Karpas-422 (cell line): ENCODE data around the gene SCUBE2. TPM values are rescaled to one million over a fixed set of nuclear protein-coding genes. Genes with fewer than 3 reads are reported as not detected.

Experiments
- DNase-seq: peaks from one replicate; pipeline ENCODE4 v3.0.0-alpha.2; 2015
- H2AFZ ChIP-seq: fragments of 200-600 bp; sonication (generic); 2 replicates; pipeline ENCODE4 v1.6.1; 2014; ENCODE audit warnings: antibody characterized with exemption, low read length, mixed read lengths
- H3K27ac ChIP-seq: fragments of 200-600 bp; sonication (generic); 2 replicates; pipeline ENCODE4 v1.5.1; 2014; ENCODE audit warnings: mild to moderate bottlenecking, low read length, moderate library complexity
- H3K27me3 ChIP-seq: fragments of 200-600 bp; sonication (generic); 2 replicates; pipeline ENCODE4 v1.6.1; 2014; ENCODE audit warnings: low read length, mixed read lengths
- H3K36me3 ChIP-seq: fragments of 200-600 bp; sonication (generic); 2 replicates; pipeline ENCODE4 v1.6.1; 2014; ENCODE audit warnings: low read length, mixed read lengths; ENCODE audit not compliant: insufficient read depth
- H3K4me1 ChIP-seq: fragments of 200-600 bp; sonication (generic); 2 replicates; pipeline ENCODE4 v1.6.1; 2014; ENCODE audit warnings: mild to moderate bottlenecking, low read length, mixed read lengths
- H3K4me2 ChIP-seq: fragments of 200-600 bp; sonication (generic); 2 replicates; pipeline ENCODE4 v1.6.1; 2014; ENCODE audit warnings: low read length, low read depth, mild to moderate bottlenecking; ENCODE audit not compliant: poor library complexity, severe bottlenecking
- H3K4me3 ChIP-seq: fragments of 200-600 bp; sonication (generic); 2 replicates; pipeline ENCODE4 v1.5.1; 2014; ENCODE audit warnings: mild to moderate bottlenecking, antibody characterized with exemption, low read length, mixed read lengths
- H3K79me2 ChIP-seq: fragments of 200-600 bp; sonication (generic); 2 replicates; pipeline ENCODE4 v1.6.1; 2014; ENCODE audit warnings: mild to moderate bottlenecking, low read length, mixed read lengths
- H3K9ac ChIP-seq: fragments of 200-600 bp; sonication (generic); 2 replicates; pipeline ENCODE4 v1.6.0; 2014; ENCODE audit warnings: low read length
- H3K9me2 ChIP-seq: fragments of 200-600 bp; sonication (generic), shearing (Covaris generic); replicated peaks from 2 replicates; pipeline ENCODE4 v1.6.0; 2014; ENCODE audit warnings: mild to moderate bottlenecking, low read length, moderate library complexity; ENCODE audit not compliant: insufficient read depth
- H3K9me3 ChIP-seq: fragments of 300-700, 200-600 bp; sonication (generic); 2 replicates; pipeline ENCODE4 v1.6.1; 2014; ENCODE audit warnings: low read length, mixed read lengths
- H4K20me1 ChIP-seq: fragments of 200-600 bp; sonication (generic); 2 replicates; pipeline ENCODE4 v1.6.1; 2014; ENCODE audit warnings: mild to moderate bottlenecking, antibody characterized with exemption, low read length, low read depth; ENCODE audit not compliant: insufficient read depth
- total RNA-seq: library from RNA; depleted of rRNA; stranded (reverse); fragments of >200 nt; shearing (Covaris generic); gene quantifications from 2 replicates; pipeline ENCODE4 v1.2.3, GENCODE V29; 2014; ENCODE audit warnings: low replicate concordance

Gene SCUBE2
- total RNA-seq, 1 experiment from 2014 or later: not detected

DNA sequence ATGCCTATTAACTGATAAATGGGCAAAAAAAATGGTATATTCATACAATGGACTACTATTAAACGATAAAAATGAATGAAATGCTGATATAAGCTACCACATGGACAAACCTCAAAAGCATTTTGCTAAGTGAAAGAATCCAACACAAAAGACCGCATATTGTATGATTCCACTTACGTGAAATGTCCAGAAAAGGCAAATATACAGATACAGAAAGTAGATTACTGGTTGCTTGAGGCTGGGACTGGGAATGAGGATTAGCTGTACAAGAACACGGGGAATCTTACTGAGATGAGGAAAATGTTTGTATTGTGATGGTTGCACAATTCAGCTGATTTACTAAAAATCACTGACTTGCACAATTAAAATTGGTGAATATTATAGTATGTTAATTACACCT lies 8.8 kb downstream of the SCUBE2 start:
- no peaks in the 10 kb centered on the region for H3K9me2 ChIP-seq

DNA sequence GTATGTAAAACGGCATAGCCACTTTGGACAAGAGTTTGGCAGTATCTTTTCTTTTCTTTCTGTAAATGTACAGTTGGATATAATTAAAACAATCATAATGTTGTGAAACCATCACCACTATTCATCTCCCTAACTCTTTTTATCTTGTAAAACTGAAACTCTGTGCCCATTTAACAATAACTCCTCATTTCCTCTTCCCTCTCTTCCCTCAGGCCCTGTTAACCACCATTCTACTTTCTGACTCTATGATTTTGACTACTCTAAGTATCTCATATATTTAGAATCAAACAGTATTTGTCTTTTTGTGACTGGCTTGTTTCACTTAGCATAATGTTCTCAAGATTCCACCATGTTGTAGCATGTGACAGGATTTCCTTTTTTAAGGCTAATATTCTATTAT lies 10.2 kb downstream of the SCUBE2 start:
- H3K79me2 ChIP-seq: no peaks in the 10 kb centered on the region
- H3K27me3 ChIP-seq: 0 out of 2 replicates have a peak, but pooled peaks cover 2% of the 10 kb centered on the region
- no peaks in the 10 kb centered on the region for H3K4me1 ChIP-seq
- no peak overlapping the region for H3K4me3 ChIP-seq
- no peaks in the 10 kb centered on the region for H3K9me3 ChIP-seq
- H2AFZ ChIP-seq: no peak overlapping the region
- no peak overlapping the region for H3K4me2 ChIP-seq
- H3K27ac ChIP-seq: no peak overlapping the region
- no peaks in the 10 kb centered on the region for H4K20me1 ChIP-seq
- no peak for DNase-seq
- H3K9ac ChIP-seq: no peak overlapping the region
- H3K36me3 ChIP-seq: no peaks in the 10 kb centered on the region
- H3K9me2 ChIP-seq: no peaks in the 10 kb centered on the region

More for the DNA sequence above, 8.8 kb downstream of the SCUBE2 start:
- Histone ChIP-seq H2AFZ (no peak overlapping the region), H3K27ac (no peak overlapping the region), H3K4me3 (no peak overlapping the region), H3K9ac (no peak overlapping the region), H3K27me3 (0 out of 2 replicates have a peak, but pooled peaks cover 2% of the 10 kb centered on the region), H3K4me2 (no peak overlapping the region), H3K4me1 (no peaks in the 10 kb centered on the region), H3K36me3 (no peaks in the 10 kb centered on the region), H3K9me3 (no peaks in the 10 kb centered on the region), H4K20me1 (no peaks in the 10 kb centered on the region), H3K79me2 (no peaks in the 10 kb centered on the region)
- DNase-seq: no peak

GRCh38 chr11:9078113-9079086 lies 13.0 kb downstream of the SCUBE2 start:
- DNase-seq: peak; percentile 53
- 0 out of 2 replicates have a peak, but pooled peaks cover 2% of the 10 kb centered on the region for H3K27me3 ChIP-seq
- H4K20me1 ChIP-seq: no peaks in the 10 kb centered on the region
- no peak overlapping the region for H3K4me2 ChIP-seq
- no peaks in the 10 kb centered on the region for H3K4me1 ChIP-seq
- no peaks in the 10 kb centered on the region for H3K36me3 ChIP-seq
- no peak overlapping the region for H2AFZ ChIP-seq
- no peak overlapping the region for H3K27ac ChIP-seq
- H3K9me2 ChIP-seq: no peaks in the 10 kb centered on the region
- H3K9me3 ChIP-seq: no peaks in the 10 kb centered on the region
- H3K79me2 ChIP-seq: no peaks in the 10 kb centered on the region
- no peak overlapping the region for H3K4me3 ChIP-seq
- H3K9ac ChIP-seq: no peak overlapping the region

GRCh38 chr11:9077164-9077563 lies 14.2 kb downstream of the SCUBE2 start:
- DNase-seq: no peak
- Histone ChIP-seq H3K27ac (no peak overlapping the region), H3K36me3 (no peaks in the 10 kb centered on the region), H3K79me2 (no peaks in the 10 kb centered on the region), H3K9ac (no peak overlapping the region), H3K4me3 (no peak overlapping the region), H4K20me1 (no peaks in the 10 kb centered on the region), H2AFZ (no peak overlapping the region), H3K27me3 (0 out of 2 replicates have a peak, but pooled peaks cover 2% of the 10 kb centered on the region), H3K4me2 (no peak overlapping the region), H3K9me3 (no peaks in the 10 kb centered on the region), H3K4me1 (no peaks in the 10 kb centered on the region), H3K9me2 (no peaks in the 10 kb centered on the region)

DNA sequence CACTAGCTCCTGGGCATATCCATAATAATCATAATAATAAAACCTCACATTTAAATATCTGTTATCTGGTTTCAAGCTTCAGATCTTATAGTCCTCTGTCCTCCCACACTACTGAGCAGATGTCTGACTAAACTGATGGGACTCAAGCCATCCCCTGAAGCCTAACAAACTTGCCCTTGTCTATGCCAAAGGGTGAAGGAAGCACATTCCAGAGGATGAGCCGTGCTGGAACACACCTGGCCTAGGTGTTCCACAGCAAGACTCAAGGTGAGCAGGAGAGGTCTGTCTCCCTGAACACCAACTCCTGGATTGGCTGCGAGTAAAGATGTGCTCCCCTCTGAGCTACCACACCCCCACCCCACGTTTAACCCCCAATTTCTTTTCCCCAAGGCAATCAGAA lies 14.7 kb downstream of the SCUBE2 start:
- Histone ChIP-seq H3K4me2 (no peak overlapping the region), H3K4me3 (no peak overlapping the region), H3K36me3 (no peaks in the 10 kb centered on the region), H2AFZ (no peak overlapping the region), H3K27me3 (0 out of 2 replicates have a peak, but pooled peaks cover 2% of the 10 kb centered on the region), H3K9me2 (no peaks in the 10 kb centered on the region), H4K20me1 (no peaks in the 10 kb centered on the region), H3K9me3 (no peaks in the 10 kb centered on the region), H3K4me1 (no peaks in the 10 kb centered on the region), H3K27ac (no peak overlapping the region), H3K9ac (no peak overlapping the region), H3K79me2 (no peaks in the 10 kb centered on the region)
- no peak for DNase-seq

DNA sequence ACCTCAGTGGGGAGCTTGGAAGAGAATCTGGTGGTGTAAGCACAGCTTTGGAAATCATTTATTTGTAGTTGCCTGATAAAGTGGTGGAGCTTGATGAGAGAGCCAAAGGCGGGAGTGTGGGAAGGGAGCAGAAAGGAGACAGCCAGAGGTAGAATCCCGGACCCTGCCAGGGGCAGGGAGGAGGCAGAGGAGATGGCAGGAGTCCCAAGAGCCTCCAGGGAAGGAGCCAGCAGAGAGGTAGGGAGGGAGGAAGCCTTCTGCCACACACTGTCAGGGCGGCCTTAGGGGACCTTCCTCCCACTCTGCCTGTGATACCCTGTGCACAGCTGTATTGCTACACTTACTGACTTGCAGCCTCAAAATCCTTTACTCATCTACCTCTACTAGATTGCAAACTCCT lies 15.4 kb downstream of the SCUBE2 start:
- Histone ChIP-seq H3K4me3 (no peak overlapping the region), H3K4me2 (no peak overlapping the region), H3K27me3 (0 out of 2 replicates have a peak, but pooled peaks cover 2% of the 10 kb centered on the region)

GRCh38 chr11:9075556-9075955 lies 15.8 kb downstream of the SCUBE2 start:
- no peak for DNase-seq
- Histone ChIP-seq H3K9ac (no peak overlapping the region), H3K4me1 (no peaks in the 10 kb centered on the region), H2AFZ (no peak overlapping the region), H3K9me2 (no peaks in the 10 kb centered on the region), H4K20me1 (no peaks in the 10 kb centered on the region), H3K27ac (no peak overlapping the region), H3K79me2 (no peaks in the 10 kb centered on the region), H3K36me3 (no peaks in the 10 kb centered on the region), H3K4me3 (no peak overlapping the region), H3K9me3 (no peaks in the 10 kb centered on the region), H3K27me3 (0 out of 2 replicates have a peak, but pooled peaks cover 2% of the 10 kb centered on the region), H3K4me2 (no peak overlapping the region)

More for the DNA sequence above, 15.4 kb downstream of the SCUBE2 start:
- Histone ChIP-seq H3K36me3 (no peaks in the 10 kb centered on the region), H3K4me1 (no peaks in the 10 kb centered on the region), H3K79me2 (no peaks in the 10 kb centered on the region), H3K9me3 (no peaks in the 10 kb centered on the region), H3K9ac (no peak overlapping the region), H2AFZ (no peak overlapping the region), H3K27ac (no peak overlapping the region), H4K20me1 (no peaks in the 10 kb centered on the region), H3K9me2 (no peaks in the 10 kb centered on the region)
- no peak for DNase-seq

DNA sequence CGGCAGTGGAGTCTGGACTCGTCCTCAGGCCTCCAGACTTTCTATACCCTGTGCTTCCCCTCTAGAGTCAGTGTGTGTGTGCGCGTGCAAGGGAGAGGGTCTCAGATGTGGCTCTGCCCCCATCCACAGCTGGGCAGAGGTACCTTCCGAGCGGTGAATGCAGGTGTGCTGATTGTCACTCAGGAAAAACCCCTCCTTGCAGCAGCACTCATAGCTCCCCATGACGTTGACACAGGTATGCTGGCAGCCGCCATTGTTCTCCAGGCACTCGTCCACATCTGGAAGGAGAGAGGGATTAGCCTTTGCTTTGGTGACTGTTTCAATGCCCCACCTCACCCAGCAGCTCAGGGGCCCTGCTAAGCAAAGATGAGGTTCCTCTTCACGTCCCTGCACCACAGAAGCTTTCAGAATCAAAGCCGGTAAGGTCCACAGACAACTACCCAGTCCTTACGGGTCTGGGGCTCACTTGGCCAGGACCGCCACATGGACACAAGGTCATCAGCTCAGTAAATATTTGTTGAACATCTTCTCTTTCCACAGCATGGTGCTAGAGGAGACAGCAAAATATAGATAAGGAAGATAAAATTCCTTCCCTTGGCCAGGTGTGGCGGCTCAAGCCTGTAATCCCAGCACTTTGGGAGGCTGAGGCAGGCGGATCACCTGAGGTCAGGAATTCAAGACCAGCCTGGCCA lies 16.9 kb downstream of the SCUBE2 start:
- H3K27ac ChIP-seq: no peak overlapping the region
- H3K9me3 ChIP-seq: no peaks in the 10 kb centered on the region
- H3K9me2 ChIP-seq: no peaks in the 10 kb centered on the region
- H3K79me2 ChIP-seq: no peaks in the 10 kb centered on the region
- H3K36me3 ChIP-seq: no peaks in the 10 kb centered on the region
- no peaks in the 10 kb centered on the region for H4K20me1 ChIP-seq
- H3K4me3 ChIP-seq: no peak overlapping the region
- H3K4me2 ChIP-seq: no peak overlapping the region
- H2AFZ ChIP-seq: no peak overlapping the region
- H3K4me1 ChIP-seq: no peaks in the 10 kb centered on the region; the same call in 1 of the 2 replicates
- H3K9ac ChIP-seq: no peak overlapping the region
- DNase-seq: no peak
- H3K27me3 ChIP-seq: 0 out of 2 replicates have a peak, but pooled peaks cover 2% of the 10 kb centered on the region
